H7 (cell line): ENCODE data around the gene SPATA32. TPM values are rescaled to one million over a fixed set of nuclear protein-coding genes. Genes with fewer than 3 reads are reported as not detected.

Source experiments
- DNase-seq: peaks from one replicate; pipeline ENCODE4 v3.0.0; 2012
- H3K27me3 ChIP-seq: 2 replicates; pipeline ENCODE4 v1.6.0; 2011; ENCODE audit warnings: mild to moderate bottlenecking, low read length; ENCODE audit not compliant: control insufficient read depth, insufficient read depth
- H3K36me3 ChIP-seq: replicated peaks from 2 replicates; pipeline ENCODE4 v1.5.1; 2011; ENCODE audit warnings: low read length; ENCODE audit not compliant: control insufficient read depth, insufficient read depth
- H3K4me3 ChIP-seq: 2 replicates; pipeline ENCODE4 v1.5.1; 2011; ENCODE audit warnings: low read depth, mild to moderate bottlenecking, control low read depth, low read length, moderate library complexity; ENCODE audit not compliant: insufficient read depth
- total RNA-seq: library from RNA; depleted of rRNA; stranded (reverse); fragments of >200 nt; shearing (Covaris generic); gene quantifications from 2 replicates; pipeline ENCODE4 v1.2.3, GENCODE V29; 2014

Gene SPATA32
- total RNA-seq, 1 experiment from 2014 or later, result 0.24 TPM

DNA sequence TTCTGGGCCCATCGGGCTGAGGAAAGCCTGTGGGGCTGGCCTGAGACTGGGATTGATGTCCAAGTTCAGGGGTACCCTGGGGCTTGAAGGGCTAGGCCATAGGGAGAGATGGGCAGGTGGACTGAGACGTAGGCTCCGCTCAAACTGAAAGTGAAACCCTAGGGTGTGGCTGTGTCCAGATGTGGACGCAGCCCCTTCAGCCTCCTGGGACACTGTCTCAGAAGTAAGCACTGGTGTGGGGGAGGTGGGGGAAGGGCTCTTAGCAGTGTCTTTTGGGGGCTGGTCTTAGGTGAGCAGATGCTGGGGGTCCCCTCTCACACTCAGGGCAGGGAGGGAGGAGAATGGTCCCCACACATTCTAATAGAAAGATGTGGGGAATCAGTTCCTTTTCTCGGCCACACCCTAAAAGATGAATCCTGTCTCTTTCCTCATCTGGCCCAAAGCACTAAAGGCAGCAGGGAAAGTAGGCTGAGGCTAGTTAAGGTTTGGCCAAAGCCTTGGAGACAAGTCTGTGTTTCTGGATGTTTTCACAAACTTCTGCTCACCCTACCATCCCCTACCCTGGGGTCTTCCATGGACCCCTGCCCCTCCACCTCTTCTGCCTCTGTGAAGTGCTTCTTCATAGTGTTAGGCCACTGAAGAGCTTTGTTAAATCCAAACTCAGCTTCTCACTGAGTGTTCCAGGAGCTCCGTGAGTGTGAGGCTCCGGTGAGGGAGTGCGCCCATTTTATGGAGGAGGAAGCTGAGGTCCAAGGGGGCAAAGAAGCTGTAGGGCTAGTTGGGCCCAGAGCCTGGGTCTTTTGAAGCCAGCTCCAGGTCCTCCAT lies 34.6 kb downstream of the SPATA32 start:
- DNase-seq, result peak; percentile 29
- Histone ChIP-seq H3K36me3 (no peaks in the 10 kb centered on the region), H3K4me3 (no peak overlapping the region), H3K27me3 (peaks cover 17% of the 10 kb centered on the region)

GRCh38 chr17:45226576-45226975 lies 35.3 kb downstream of the SPATA32 start:
- peaks cover 22% of the 10 kb centered on the region for H3K27me3 ChIP-seq
- H3K36me3 ChIP-seq, result no peaks in the 10 kb centered on the region
- H3K4me3 ChIP-seq, result no peak overlapping the region
- peak; percentile 14 for DNase-seq

- Histone ChIP-seq H3K4me3 (no peak overlapping the region), H3K36me3 (no peaks in the 10 kb centered on the region), H3K27me3 (peaks cover 26% of the 10 kb centered on the region)
- DNase-seq, result peak; percentile 57
Observed at GRCh38 chr17:45225964-45226530, 35.8 kb downstream of the SPATA32 start.

- peak; percentile 50 for DNase-seq
- Histone ChIP-seq H3K36me3 (no peaks in the 10 kb centered on the region), H3K27me3 (peaks cover 35% of the 10 kb centered on the region), H3K4me3 (no peak overlapping the region)
Observed at GRCh38 chr17:45225051-45225700, 36.7 kb downstream of the SPATA32 start.

- H3K36me3 ChIP-seq, result no peaks in the 10 kb centered on the region
- DNase-seq, result peak; percentile 47
- H3K4me3 ChIP-seq, result no peak overlapping the region
- peaks cover 40% of the 10 kb centered on the region for H3K27me3 ChIP-seq
Observed at GRCh38 chr17:45224671-45225050, 37.2 kb downstream of the SPATA32 start.

GRCh38 chr17:45223539-45224528 lies 38.1 kb downstream of the SPATA32 start:
- peak; percentile 42 for DNase-seq
- Histone ChIP-seq H3K36me3 (no peaks in the 10 kb centered on the region), H3K27me3 (peaks cover 43% of the 10 kb centered on the region)

DNA sequence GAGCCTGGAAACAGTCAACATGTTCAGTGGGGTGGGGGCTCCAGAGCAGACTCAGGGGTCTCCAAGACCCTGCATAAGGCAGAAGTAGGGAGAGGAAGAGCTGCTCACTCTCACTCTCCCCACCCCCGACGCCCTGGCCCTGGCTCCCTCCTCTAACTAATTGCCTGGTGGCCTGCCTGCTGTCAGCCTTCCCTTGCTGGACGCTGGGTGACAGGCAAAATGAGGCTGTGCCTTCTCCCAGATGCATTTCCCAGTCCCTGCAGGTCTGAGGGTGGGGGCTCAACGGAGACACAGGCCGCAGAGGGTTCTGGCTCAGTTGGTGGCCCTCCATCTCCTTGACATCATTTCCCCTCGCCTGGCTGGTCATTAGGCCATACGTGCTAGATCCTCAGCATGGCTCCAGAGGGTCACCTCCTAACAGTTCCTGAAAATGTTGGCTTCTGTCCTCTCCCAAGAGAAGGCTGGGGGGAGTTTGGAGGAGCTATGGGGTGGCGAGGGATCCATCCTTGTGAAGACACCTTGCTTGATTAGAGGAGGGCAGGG lies 38.8 kb downstream of the SPATA32 start:
- H3K4me3 ChIP-seq, result peak overlapping the region; percentile 50; the same call in 1 of the 2 replicates
- peaks cover 43% of the 10 kb centered on the region for H3K27me3 ChIP-seq
- no peaks in the 10 kb centered on the region for H3K36me3 ChIP-seq
- DNase-seq, result no peak

More at GRCh38 chr17:45223539-45224528, 38.1 kb downstream of the SPATA32 start:
- H3K4me3 ChIP-seq, result no peak overlapping the region

GRCh38 chr17:45222289-45222995 lies 39.5 kb downstream of the SPATA32 start:
- Histone ChIP-seq H3K27me3 (peaks cover 43% of the 10 kb centered on the region), H3K36me3 (no peaks in the 10 kb centered on the region), H3K4me3 (peak overlapping the region; percentile 50)
- DNase-seq, result no peak

DNA sequence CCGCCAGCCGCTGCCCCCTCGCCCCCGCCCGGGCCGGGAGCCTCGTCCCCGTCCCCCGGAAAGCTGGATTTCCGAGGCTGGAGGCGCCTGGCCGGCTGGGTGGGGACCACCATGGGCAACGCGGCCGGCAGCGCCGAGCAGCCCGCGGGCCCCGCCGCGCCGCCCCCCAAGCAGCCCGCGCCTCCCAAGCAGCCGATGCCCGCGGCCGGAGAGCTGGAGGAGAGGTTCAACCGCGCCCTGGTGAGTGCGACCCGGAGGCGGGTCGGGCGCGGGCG lies 39.9 kb downstream of the SPATA32 start:
- peaks cover 43% of the 10 kb centered on the region for H3K27me3 ChIP-seq

DNA sequence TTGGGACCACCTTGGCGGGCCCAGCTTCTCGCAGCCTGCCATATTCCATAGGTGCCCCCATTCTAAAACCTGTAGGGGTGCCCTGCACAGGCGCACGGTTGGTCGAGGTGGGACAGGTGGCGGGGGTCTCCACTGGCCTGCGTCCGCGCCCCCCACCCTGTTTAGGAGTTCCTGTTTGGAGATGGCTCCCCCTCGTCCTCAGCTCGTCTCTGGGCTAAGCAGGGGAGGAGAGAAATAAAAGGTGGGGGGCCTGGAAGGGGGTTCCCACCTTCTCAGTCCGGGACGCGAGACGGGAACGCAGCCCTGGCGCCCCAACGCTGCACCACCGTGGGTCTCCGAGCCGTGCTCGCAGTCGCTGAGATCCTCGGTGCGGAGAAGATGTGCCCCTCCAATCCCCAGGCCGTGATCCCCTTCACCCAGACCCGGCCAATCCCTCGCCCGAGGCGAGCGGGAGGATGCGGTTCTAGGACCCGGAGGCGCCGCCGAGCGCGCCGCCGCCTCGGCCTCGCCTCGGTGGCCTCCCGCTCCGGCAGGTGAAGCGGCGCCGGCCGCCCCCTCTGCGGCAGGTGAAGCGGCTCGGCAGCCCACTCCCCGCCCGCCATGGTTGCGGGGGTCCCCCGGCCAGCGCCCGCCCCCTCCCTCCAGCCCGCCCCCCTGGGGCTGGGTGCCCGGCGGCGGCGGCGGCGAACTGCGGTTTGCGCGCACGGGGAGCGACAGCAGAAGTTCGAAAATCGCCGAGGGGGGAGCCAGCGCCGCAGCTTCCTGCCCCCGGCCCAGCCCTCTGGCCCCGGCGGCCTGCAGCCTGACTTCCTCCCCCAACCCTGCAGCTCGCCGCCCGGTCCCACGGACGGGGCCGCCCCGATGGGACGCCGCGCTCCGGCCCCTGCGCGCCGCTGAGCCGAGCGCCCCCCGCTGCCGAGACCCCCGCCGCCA lies 40.5 kb downstream of the SPATA32 start, which contains the start of gene FMNL1:
Gene FMNL1 (plus strand): TSS at position 805 of the 933 bp plus-strand sequence. CDS start 240 bp downstream, outside the sequence.
- DNase-seq, result no peak
- peaks cover 43% of the 10 kb centered on the region for H3K27me3 ChIP-seq
- no peaks in the 10 kb centered on the region for H3K36me3 ChIP-seq

More for the DNA sequence above, 39.9 kb downstream of the SPATA32 start:
- no peaks in the 10 kb centered on the region for H3K36me3 ChIP-seq
- H3K4me3 ChIP-seq, result peak overlapping the region; percentile 50
- no peak for DNase-seq

DNA sequence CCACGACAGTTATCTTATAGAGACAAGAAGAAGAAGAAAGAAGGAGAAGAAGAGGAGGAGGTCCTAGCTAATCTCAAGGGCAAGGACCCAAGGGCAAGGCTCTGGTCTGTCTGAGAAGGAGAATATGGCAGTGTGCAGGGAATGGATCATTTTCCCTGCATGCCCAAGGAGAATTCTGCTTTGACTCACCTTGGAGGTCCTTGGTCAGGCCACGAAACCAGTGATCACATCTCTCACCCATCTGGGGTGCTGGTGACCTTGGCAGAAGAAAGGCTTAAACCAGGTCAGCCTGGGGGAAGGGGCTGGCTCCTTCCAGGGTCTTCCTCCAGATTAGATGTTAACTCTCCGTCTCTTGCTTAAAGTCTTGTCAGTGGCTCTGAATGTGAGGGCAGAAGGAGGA lies 41.8 kb downstream of the SPATA32 start:
- peak; percentile 18 for DNase-seq
- Histone ChIP-seq H3K4me3 (no peak overlapping the region), H3K27me3 (peaks cover 43% of the 10 kb centered on the region), H3K36me3 (no peaks in the 10 kb centered on the region)

More for the DNA sequence above, 40.5 kb downstream of the SPATA32 start, which contains the start of gene FMNL1:
- H3K4me3 ChIP-seq, result peak within 1 kb of the TSS; percentile 50

GRCh38 chr17:45218895-45219661 lies 42.8 kb downstream of the SPATA32 start:
- Histone ChIP-seq H3K27me3 (peaks cover 43% of the 10 kb centered on the region), H3K36me3 (no peaks in the 10 kb centered on the region), H3K4me3 (no peak overlapping the region)
- peak; percentile 89 for DNase-seq
